Naive thymus-derived CD4-positive, alpha-beta T cell (primary cell): ENCODE results near the gene DIO1. TPM values are rescaled to one million over a fixed set of nuclear protein-coding genes. Genes with fewer than 3 reads are reported as not detected.

ENCODE experiments used
- ATAC-seq: fragments of 150-1000 bp; cut with Tn5 transposase; 2 replicates; pipeline ENCODE4 v1.10.0; 2021; ENCODE audit warnings: mild to moderate bottlenecking, moderate library complexity
- CTCF ChIA-PET: fragments of 350-600 bp; sonication (Branson Sonifier 250); formaldehyde crosslinking; loops from one replicate; lab custom pipeline; 2021; ENCODE audit warnings: antibody characterized with exemption; lab: Charles Lee
- POLR2A ChIA-PET: fragments of 350-600 bp; sonication (Branson Sonifier 250); formaldehyde crosslinking; loops from one replicate; lab custom pipeline; 2021; ENCODE audit warnings: antibody characterized with exemption, inconsistent platforms; lab: Charles Lee
- DNase-seq, 9 donors: peaks; one replicate each; pipeline versions ENCODE4 v3.0.0 to v3.0.0-alpha.2; 2020 to 2022; ENCODE audit warnings: mixed read lengths in 1 of 9
- H3K27ac ChIP-seq: one replicate; pipeline ENCODE4 v1.7.0; 2013; ENCODE audit warnings: mild to moderate bottlenecking, low read depth, low read length, moderate library complexity
- H3K27me3 ChIP-seq, 2 donors: one replicate each; pipeline ENCODE4 v1.7.0; 2013; ENCODE audit warnings: low read length in 2 of 2, mild to moderate bottlenecking in 2 of 2, moderate library complexity in 2 of 2; ENCODE audit not compliant: control insufficient read depth in 2 of 2, insufficient read depth in 2 of 2
- H3K36me3 ChIP-seq, 3 experiments: 1 replicate in 2 of 3; 2 replicates in 1 of 3; pipeline ENCODE4 v1.7.0; 2013; ENCODE audit warnings: low read length in 3 of 3, mild to moderate bottlenecking in 3 of 3, moderate library complexity in 1 of 3; ENCODE audit not compliant: insufficient read depth in 3 of 3, control insufficient read depth in 2 of 3
- H3K4me1 ChIP-seq, 2 donors: one replicate each; pipeline ENCODE4 v1.7.0; 2013; ENCODE audit warnings: low read length in 2 of 2, mild to moderate bottlenecking in 2 of 2, moderate library complexity in 1 of 2; ENCODE audit not compliant: control insufficient read depth in 2 of 2, insufficient read depth in 2 of 2
- H3K4me3 ChIP-seq: 2 replicates; pipeline ENCODE4 v1.7.0; 2013; ENCODE audit warnings: mild to moderate bottlenecking, low read length
- H3K9me3 ChIP-seq, 3 experiments: 1 replicate in 2 of 3; 2 replicates in 1 of 3; pipeline ENCODE4 v1.7.0; 2013; ENCODE audit warnings: low read length in 3 of 3; ENCODE audit not compliant: control insufficient read depth in 2 of 3
- H3K27ac Mint-ChIP-seq, 9 donors: one replicate each; pipeline ENCODE4 v1.8.0; 2020 to 2022; ENCODE audit warnings: mixed read lengths in 9 of 9, mild to moderate bottlenecking in 8 of 9, moderate library complexity in 5 of 9, inconsistent platforms in 2 of 9
- H3K27me3 Mint-ChIP-seq, 5 donors: one replicate each; pipeline ENCODE4 v1.8.0; 2021 to 2022; ENCODE audit warnings: mixed read lengths in 5 of 5, mild to moderate bottlenecking in 1 of 5
- H3K36me3 Mint-ChIP-seq, 5 donors: one replicate each; pipeline ENCODE4 v1.8.0; 2020 to 2022; ENCODE audit warnings: mixed read lengths in 5 of 5, mild to moderate bottlenecking in 3 of 5, inconsistent platforms in 1 of 5
- H3K4me1 Mint-ChIP-seq, 7 donors: one replicate each; pipeline ENCODE4 v1.8.0; 2020 to 2022; ENCODE audit warnings: mixed read lengths in 7 of 7, mild to moderate bottlenecking in 3 of 7, inconsistent platforms in 1 of 7
- H3K4me3 Mint-ChIP-seq, 10 donors: one replicate each; pipeline ENCODE4 v1.8.0; 2020 to 2022; ENCODE audit warnings: mild to moderate bottlenecking in 10 of 10, mixed read lengths in 10 of 10, moderate library complexity in 6 of 10, inconsistent platforms in 2 of 10
- H3K9me3 Mint-ChIP-seq, 11 donors: one replicate each; pipeline ENCODE4 v1.8.0; 2020 to 2022; ENCODE audit warnings: mixed read lengths in 11 of 11, mild to moderate bottlenecking in 4 of 11, inconsistent platforms in 1 of 11, moderate library complexity in 1 of 11
- intact Hi-C, 2 donors: fragments of 100-400 bp; cut with micrococcal nuclease; formaldehyde crosslinking; loops; one replicate each; pipeline ENCODE4 v1.15.1; 2023
- polyA plus RNA-seq, 2 donors: library from polyadenylated mRNA; unstranded; fragments of 300-500 nt; fragmentation: Illumina TruSeq; gene quantifications; one replicate each; pipeline ENCODE4 v1.2.3, GENCODE V29; 2021
- total RNA-seq, 6 experiments: library from RNA in 5 of 6; stranded (reverse) in 5 of 6; gene quantifications; 1 replicate in 5 of 6; 2 replicates in 1 of 6; pipeline ENCODE4 v1.2.3 and lab custom pipeline; 2021 to 2026

DIO1 gene
- total and polyA plus RNA-seq, 7 experiments from 2014 or later = not detected

- DNase-seq = peak; percentile 96 to 100 (median 99)
- ATAC-seq = peak; percentile 92
- H3K27ac ChIP-seq = peak within 1 kb of the TSS; percentile 83
- Mint-ChIP-seq H3K4me3 (peak within 1 kb of the TSS; percentile 91 to 97 (median 96)), H3K9me3 (no peaks in the 10 kb centered on the region), H3K27me3 (no peaks in the 10 kb centered on the region), H3K27ac (peak within 1 kb of the TSS; percentile 83 to 96 (median 93)), H3K36me3 (peaks cover 0 to 15% (median 0%) of the 10 kb centered on the region in 5 donors), H3K4me1 (peaks cover 33 to 64% (median 56%) of the 10 kb centered on the region in 7 donors)
- H3K36me3 ChIP-seq = no peaks in the 10 kb centered on the region
- H3K4me3 ChIP-seq = peak within 1 kb of the TSS; percentile 70
- peaks cover 17 to 30% of the 10 kb centered on the region in 2 donors for H3K4me1 ChIP-seq
- ChIA-PET POLR2A (interaction anchor here (0.6 to 2.4 kb wide), 18 partner anchors 8 to 855 kb away, joined by 3 to 21 read pairs (median 4); partner anchors contain the start of genes TCEANC2, TMEM59, TTC22 and YIPF1), CTCF (interaction anchor here (1.4 to 2.3 kb wide), 3 partner anchors 9 to 85 kb away, joined by 5 to 10 read pairs (median 8); no protein-coding TSS in a partner anchor)
- intact Hi-C loops = loop anchor here (1.0 to 10.0 kb wide), 20 partner anchors 14 to 1889 kb away; partner anchors contain the start of genes BTF3L4 (in 2 of the 2), NDC1 (in 2 of the 2), SSBP3 (in 2 of the 2) and TCEANC2 (in 2 of the 2)
- H3K9me3 ChIP-seq = no peaks in the 10 kb centered on the region
- H3K27me3 ChIP-seq = no peaks in the 10 kb centered on the region
These were observed 51.7 kb downstream of the DIO1 start, which contains the start of gene IFT25 for GRCh38 chr1:53945433-53946251. TSS of gene IFT25 (minus strand) at chr1:53945699. CDS start at chr1:53940082, 5,617 bp downstream.

- Mint-ChIP-seq H3K4me3 (peak within 1 kb of the TSS; percentile 91 to 97 (median 96)), H3K36me3 (peaks cover 0 to 15% (median 0%) of the 10 kb centered on the region in 5 donors), H3K4me1 (peaks cover 34 to 64% (median 56%) of the 10 kb centered on the region in 7 donors), H3K27me3 (no peaks in the 10 kb centered on the region), H3K27ac (peak within 1 kb of the TSS; percentile 83 to 96 (median 93)), H3K9me3 (no peaks in the 10 kb centered on the region)
- intact Hi-C loops = loop anchor here (1.0 to 10.0 kb wide), 15 partner anchors 13 to 1890 kb away; partner anchors contain the start of genes BTF3L4 (in 2 of the 2), NDC1 (in 2 of the 2), SSBP3 (in 2 of the 2) and TTC4 (in 2 of the 2)
- H3K9me3 ChIP-seq = no peaks in the 10 kb centered on the region
- CTCF ChIA-PET = interaction anchor here (1.4 to 4.5 kb wide), 5 partner anchors 10 to 86 kb away, joined by 5 to 56 read pairs (median 10); no protein-coding TSS in a partner anchor
- H3K36me3 ChIP-seq = no peaks in the 10 kb centered on the region
- DNase-seq (no peak), ATAC-seq (peak; percentile 79)
- peaks cover 17 to 30% of the 10 kb centered on the region in 2 donors for H3K4me1 ChIP-seq
- no peaks in the 10 kb centered on the region for H3K27me3 ChIP-seq
- H3K4me3 ChIP-seq = peak within 1 kb of the TSS; percentile 70
- peak within 1 kb of the TSS; percentile 83 for H3K27ac ChIP-seq
- POLR2A ChIA-PET = interaction anchor here (0.7 to 2.4 kb wide), 10 partner anchors 12 to 855 kb away, joined by 3 to 21 read pairs (median 6); partner anchors contain the start of genes TCEANC2, TMEM59, TTC22 and YIPF1
These were observed 52.5 kb downstream of the DIO1 start, which contains the start of gene LRRC42 for GRCh38 chr1:53946252-53947171. TSS of gene LRRC42 (plus strand) at chr1:53946350. CDS start at chr1:53952000, 5,650 bp downstream.

GRCh38 chr1:53947172-53947907 lies 53.4 kb downstream of the DIO1 start:
- peak overlapping the region; percentile 83 for H3K27ac ChIP-seq
- Mint-ChIP-seq H3K9me3 (no peaks in the 10 kb centered on the region), H3K27ac (peak overlapping the region in 8 of 9 donors; percentile 65 to 91 (median 81)), H3K4me1 (peaks cover 34 to 60% (median 55%) of the 10 kb centered on the region in 7 donors), H3K27me3 (no peaks in the 10 kb centered on the region), H3K4me3 (peak overlapping the region; percentile 78 to 97 (median 90)), H3K36me3 (peaks cover under 1 to 15% (median 2%) of the 10 kb centered on the region in 5 donors)
- no peak for DNase-seq
- peak overlapping the region; percentile 55 for H3K4me3 ChIP-seq
- no peaks in the 10 kb centered on the region for H3K9me3 ChIP-seq
- ChIA-PET CTCF (interaction anchor here (0.6 to 4.5 kb wide), 7 partner anchors 7 to 98 kb away, joined by 3 to 56 read pairs (median 4); no protein-coding TSS in a partner anchor), POLR2A (interaction anchor here (0.6 to 0.7 kb wide), 2 partner anchors 11 to 86 kb away, joined by 3 to 4 read pairs; no protein-coding TSS in a partner anchor)
- H3K4me1 ChIP-seq = peaks cover 17 to 27% of the 10 kb centered on the region in 2 donors
- no peak for ATAC-seq
- intact Hi-C loops = loop anchor here (2.0 to 10.0 kb wide), 10 partner anchors 459 to 1891 kb away; partner anchors contain the start of genes BTF3L4 (in 2 of the 2), SSBP3 (in 2 of the 2), MAGOH (in 1 of the 2) and TTC22 (in 1 of the 2)
- no peaks in the 10 kb centered on the region for H3K27me3 ChIP-seq
- peaks cover 0 to 7% (median 0%) of the 10 kb centered on the region in 3 experiments for H3K36me3 ChIP-seq

- H3K9me3 Mint-ChIP-seq = no peaks in the 10 kb centered on the region
- intact Hi-C loops = loop anchor here (5.0 to 10.0 kb wide), 7 partner anchors 539 to 1891 kb away; partner anchors contain the start of genes BTF3L4 (in 1 of the 2), MAGOH (in 1 of the 2), TTC22 (in 1 of the 2) and TTC4 (in 1 of the 2)
- H3K4me3 Mint-ChIP-seq = peak overlapping the region in 6 of 10 donors; percentile 25 to 97 (median 72)
- CTCF ChIA-PET = interaction anchor here (0.9 to 4.5 kb wide), 6 partner anchors 8 to 91 kb away, joined by 3 to 56 read pairs (median 4); no protein-coding TSS in a partner anchor
- no peaks in the 10 kb centered on the region for H3K9me3 ChIP-seq
- ATAC-seq (no peak), DNase-seq (no peak)
- peak overlapping the region in 5 of 9 donors; percentile 6 to 70 (median 42) for H3K27ac Mint-ChIP-seq
- no peak overlapping the region for H3K4me3 ChIP-seq
- H3K27me3 Mint-ChIP-seq = no peaks in the 10 kb centered on the region
- peaks cover 3 to 15% (median 11%) of the 10 kb centered on the region in 5 donors for H3K36me3 Mint-ChIP-seq
- H3K27ac ChIP-seq = no peak overlapping the region
- no peaks in the 10 kb centered on the region for H3K27me3 ChIP-seq
- H3K36me3 ChIP-seq = peaks cover 0 to 16% (median 0%) of the 10 kb centered on the region in 3 experiments
- peaks cover 17 to 19% of the 10 kb centered on the region in 2 donors for H3K4me1 ChIP-seq
- POLR2A ChIA-PET = interaction anchor here (0.6 kb wide), 1 partner anchor 12 kb away, joined by 4 read pairs; no protein-coding TSS in a partner anchor
- peaks cover 26 to 52% (median 48%) of the 10 kb centered on the region in 7 donors for H3K4me1 Mint-ChIP-seq
These were observed 54.3 kb downstream of the DIO1 start for GRCh38 chr1:53948291-53948690.
